WTC11 (cell line): ENCODE data around the gene PDZRN3.

ENCODE experiments used
- AFF4 ChIP-seq: sonication (generic); formaldehyde crosslinking; IDR thresholded peaks from 2 replicates; pipeline ENCODE4 v1.8.1; 2023; ENCODE audit warnings: mild to moderate bottlenecking, missing genetic modification reagents, borderline replicate concordance
- ATF2 ChIP-seq: sonication (generic); formaldehyde crosslinking; IDR thresholded peaks from 2 replicates; pipeline ENCODE4 v1.8.1; 2022; ENCODE audit warnings: low read depth, missing genetic modification reagents, borderline replicate concordance
- CTCF ChIP-seq: fragments of 200-600 bp; IDR thresholded peaks from 2 replicates; pipeline ENCODE4 v1.8.0; 2022; ENCODE audit warnings: antibody characterized with exemption
- GABPB1 ChIP-seq: sonication (generic); formaldehyde crosslinking; IDR thresholded peaks from 2 replicates; pipeline ENCODE4 v1.8.1; 2023; ENCODE audit warnings: mild to moderate bottlenecking, missing genetic modification reagents
- HMGA2 ChIP-seq: fragments of 250-450 bp; sonication (Bioruptor Pico); IDR thresholded peaks from 2 replicates; pipeline ENCODE4 v1.4.0; 2021; ENCODE audit warnings: mild to moderate bottlenecking, moderate library complexity
- HMGXB4 ChIP-seq: sonication (generic); formaldehyde crosslinking; IDR thresholded peaks from 2 replicates; pipeline ENCODE4 v1.8.1; 2023; ENCODE audit warnings: mild to moderate bottlenecking, moderate library complexity, missing genetic modification reagents
- IRF2 ChIP-seq: sonication (generic); formaldehyde crosslinking; IDR thresholded peaks from 2 replicates; pipeline ENCODE4 v1.8.0; 2022; ENCODE audit warnings: low read depth, missing genetic modification reagents, borderline replicate concordance
- JAZF1 ChIP-seq: fragments of 250-450 bp; sonication (Bioruptor Pico); IDR thresholded peaks from 2 replicates; pipeline ENCODE4 v1.9.0; 2021; ENCODE audit warnings: moderate library complexity, mild to moderate bottlenecking, inconsistent platforms
- NFYB ChIP-seq: sonication (generic); formaldehyde crosslinking; conservative IDR thresholded peaks from 2 replicates; pipeline ENCODE4 v1.8.0; 2022; ENCODE audit warnings: low read depth, missing genetic modification reagents
- NR2C2 ChIP-seq: sonication (generic); formaldehyde crosslinking; IDR thresholded peaks from 2 replicates; pipeline ENCODE4 v1.8.0; 2022; ENCODE audit warnings: mild to moderate bottlenecking, missing genetic modification reagents
- TEAD4 ChIP-seq: sonication (generic); formaldehyde crosslinking; IDR thresholded peaks from 2 replicates; pipeline ENCODE4 v1.8.0; 2022; ENCODE audit warnings: mild to moderate bottlenecking, missing genetic modification reagents
- ZBTB21 ChIP-seq: sonication (generic); formaldehyde crosslinking; IDR thresholded peaks from 2 replicates; pipeline ENCODE4 v1.8.1; 2023; ENCODE audit warnings: mild to moderate bottlenecking, missing genetic modification reagents, borderline replicate concordance
- ZNF281 ChIP-seq: sonication (generic); formaldehyde crosslinking; IDR thresholded peaks from 2 replicates; pipeline ENCODE4 v1.8.0; 2023; ENCODE audit warnings: mild to moderate bottlenecking, missing genetic modification reagents

GRCh38 chr3:73516631-73517030, 108.1 kb downstream of the PDZRN3 start:
- TF ChIP-seq CTCF = no peak
- no peak for TF ChIP-seq JAZF1 (CRISPR knock-in tag)
- no peak for TF ChIP-seq AFF4 (CRISPR knock-in tag)
- TF ChIP-seq HMGA2 (CRISPR knock-in tag) = no peak
- TF ChIP-seq ZNF281 (CRISPR knock-in tag) = no peak
- no peak for TF ChIP-seq HMGXB4 (CRISPR knock-in tag)
- no peak for TF ChIP-seq GABPB1 (CRISPR knock-in tag)
- no peak for TF ChIP-seq ATF2 (CRISPR knock-in tag)
- TF ChIP-seq NFYB (CRISPR knock-in tag) = no peak
- TF ChIP-seq ZBTB21 = no peak
- no peak for TF ChIP-seq TEAD4 (CRISPR knock-in tag)
- no peak for TF ChIP-seq IRF2 (CRISPR knock-in tag)
- no peak for TF ChIP-seq NR2C2
